COLO829 (cell line): Measurements from ENCODE around the gene JMJD1C.
"Not testable (repeated sequence)": the region's sequence is repeated elsewhere in the genome, so short reads cannot be mapped to it uniquely, and the experiment has no call there.

Experiments used
- DNase-seq: peaks from one replicate; pipeline ENCODE4 v3.0.0; 2012; ENCODE audit warnings: low spot score

Gene JMJD1C

DNA sequence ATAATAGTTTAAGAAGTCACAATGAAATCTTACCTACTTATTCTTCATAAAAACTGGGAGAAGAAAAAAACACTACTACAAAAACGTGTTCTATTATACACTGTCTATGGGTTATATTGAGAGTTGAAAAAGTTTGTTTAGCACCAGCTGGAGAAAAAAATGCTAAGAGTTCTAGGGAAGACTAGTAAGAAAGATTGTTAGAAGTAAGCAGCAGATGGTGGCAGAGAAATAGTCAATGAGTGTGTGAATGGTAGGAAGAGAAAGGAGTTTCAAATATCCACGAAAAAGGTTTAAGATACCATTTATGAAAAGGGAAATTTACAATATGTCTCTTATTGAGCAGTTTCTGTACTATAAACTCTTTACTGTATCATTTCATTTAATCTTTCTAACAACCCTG, 208.0 kb downstream of the JMJD1C start:
- no peak for DNase-seq

DNA sequence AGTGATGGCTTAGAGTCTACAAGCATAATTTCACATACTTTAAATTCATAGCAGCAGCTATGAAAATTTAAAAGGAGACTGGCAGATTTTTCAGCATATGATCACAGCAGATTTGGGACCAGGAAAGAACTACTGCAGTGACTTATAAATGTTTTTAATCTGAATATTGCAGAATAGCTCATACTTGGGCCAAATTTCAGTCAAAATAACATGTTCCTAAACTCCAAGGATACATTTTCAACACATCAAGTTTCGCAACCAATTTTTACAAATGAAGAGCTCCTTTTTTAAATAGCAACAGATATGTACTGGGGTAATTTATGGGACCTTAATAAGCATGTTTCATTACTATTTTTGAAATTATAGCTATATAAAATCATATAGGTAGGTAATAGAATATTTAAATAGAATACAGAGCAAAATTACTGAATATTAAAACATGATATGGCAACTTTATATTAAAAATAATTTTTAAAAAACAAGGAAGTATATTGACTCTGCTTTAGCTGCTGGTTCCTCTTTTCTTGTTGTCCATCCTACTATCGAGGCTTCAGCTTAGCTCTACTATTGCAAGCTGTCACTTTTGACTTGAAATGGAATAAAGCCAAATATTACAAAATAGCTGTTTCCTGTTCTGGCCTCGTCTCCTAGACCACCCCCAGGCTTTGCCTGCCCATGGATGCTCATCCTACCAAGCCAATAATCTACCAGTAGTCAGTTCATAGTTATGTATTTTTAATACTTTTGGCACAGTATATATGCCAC, 209.6 kb downstream of the JMJD1C start:
- DNase-seq, result no peak

DNA sequence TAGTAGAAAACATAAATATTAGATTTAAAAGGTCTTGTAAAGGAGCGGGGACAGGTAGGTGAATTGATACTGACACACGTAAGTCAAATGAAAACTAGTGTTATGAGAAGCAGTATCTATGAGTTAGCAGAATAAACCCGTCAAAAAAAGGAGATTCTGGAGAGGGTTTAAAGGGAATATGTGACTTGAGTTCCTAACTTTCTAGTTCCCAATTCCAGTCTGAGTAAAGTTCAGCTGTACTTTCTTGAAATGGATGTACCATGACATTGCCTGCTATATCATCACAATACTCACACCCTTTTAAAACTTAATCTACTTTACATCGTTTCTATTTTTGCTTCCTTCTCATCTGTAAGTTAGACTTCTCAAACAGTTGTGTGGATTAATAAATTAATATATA, 210.5 kb downstream of the JMJD1C start:
- DNase-seq, result no peak

DNA sequence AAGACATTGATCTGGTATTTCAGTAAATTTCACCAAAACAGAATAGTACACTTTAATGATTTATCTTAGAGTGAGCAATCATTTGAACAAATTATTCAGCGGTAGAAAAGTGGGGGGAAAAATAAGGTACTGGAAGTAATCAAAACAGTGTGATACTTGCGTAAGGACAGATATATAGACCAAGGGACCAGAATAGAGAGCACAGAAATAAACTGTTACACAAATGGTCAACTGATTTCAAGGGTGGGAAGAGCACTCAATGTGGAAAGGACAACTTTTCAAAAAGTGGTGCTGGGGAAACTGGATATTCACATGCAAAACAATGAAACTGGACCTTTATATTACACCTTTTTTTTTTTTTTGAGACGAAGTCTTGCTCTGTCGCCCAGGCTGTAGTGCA, 212.7 kb downstream of the JMJD1C start:
- DNase-seq, result no peak

DNA sequence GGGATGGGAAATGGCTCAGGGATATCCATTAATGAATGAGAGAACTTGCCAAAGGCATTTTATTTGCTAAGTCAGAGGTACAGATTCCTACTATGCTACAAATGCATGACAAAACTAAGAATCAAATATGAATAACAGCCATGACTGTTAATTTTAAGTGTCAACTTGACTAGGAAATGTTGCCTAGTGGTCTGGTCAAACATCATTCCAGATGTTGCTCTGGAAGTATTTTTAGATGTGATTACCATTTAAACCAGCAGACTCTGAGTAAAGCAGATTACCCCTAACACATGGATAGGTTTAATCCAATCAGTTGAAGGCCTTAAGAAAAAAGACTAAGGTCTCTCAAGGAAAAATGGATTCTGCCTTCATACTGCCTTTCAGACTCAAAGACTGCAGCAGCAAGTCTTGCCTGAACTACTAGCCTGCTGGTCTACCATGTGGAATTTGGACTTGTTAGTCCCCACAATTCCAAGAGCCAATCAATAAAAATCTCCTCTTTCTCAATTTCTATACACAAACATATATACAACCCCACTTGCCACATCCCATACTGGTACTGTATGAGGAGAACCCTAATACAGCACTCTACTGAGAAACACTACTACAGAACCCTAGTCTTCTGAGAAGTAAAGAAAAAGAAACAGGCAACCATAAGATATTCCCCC, 213.5 kb downstream of the JMJD1C start:
- no peak for DNase-seq

DNA sequence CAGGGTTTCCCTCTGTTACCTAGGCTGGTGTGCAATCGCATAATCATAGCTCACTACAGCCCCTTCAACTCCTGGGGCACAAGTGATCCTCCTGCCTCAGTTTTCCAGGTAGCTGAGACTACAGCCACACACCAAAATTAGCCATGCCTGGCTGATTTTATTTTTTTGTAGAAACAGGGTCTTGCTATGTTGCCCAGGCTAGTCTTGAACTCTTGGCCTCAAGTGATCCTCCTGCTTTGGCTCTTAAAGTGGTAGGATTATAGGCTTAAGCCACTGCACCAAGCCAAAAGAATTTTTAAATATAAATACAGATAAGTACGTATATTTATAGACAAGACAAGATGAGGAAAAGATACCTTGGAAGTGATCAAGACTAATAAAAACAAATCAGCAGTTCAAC, 215.7 kb downstream of the JMJD1C start:
- no peak for DNase-seq

DNA sequence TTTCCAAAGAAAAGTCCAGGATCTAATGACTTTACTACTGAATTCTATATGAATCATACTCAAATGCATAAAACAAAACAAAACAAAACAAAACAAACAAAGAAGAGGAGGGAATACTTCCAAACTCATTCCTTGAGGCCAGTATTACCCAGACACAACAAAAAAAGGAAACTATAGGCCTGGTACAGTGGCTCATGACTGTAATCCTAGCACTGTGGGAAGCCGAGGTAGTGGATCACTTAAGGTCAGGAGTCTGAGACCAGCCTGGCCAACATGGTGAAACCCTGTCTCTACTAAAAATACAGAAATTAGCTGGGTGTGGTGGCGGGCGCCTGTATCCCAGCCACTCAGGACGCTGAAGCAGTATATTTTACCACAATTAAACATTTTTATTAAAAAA, 218.0 kb downstream of the JMJD1C start:
- no peak for DNase-seq

DNA sequence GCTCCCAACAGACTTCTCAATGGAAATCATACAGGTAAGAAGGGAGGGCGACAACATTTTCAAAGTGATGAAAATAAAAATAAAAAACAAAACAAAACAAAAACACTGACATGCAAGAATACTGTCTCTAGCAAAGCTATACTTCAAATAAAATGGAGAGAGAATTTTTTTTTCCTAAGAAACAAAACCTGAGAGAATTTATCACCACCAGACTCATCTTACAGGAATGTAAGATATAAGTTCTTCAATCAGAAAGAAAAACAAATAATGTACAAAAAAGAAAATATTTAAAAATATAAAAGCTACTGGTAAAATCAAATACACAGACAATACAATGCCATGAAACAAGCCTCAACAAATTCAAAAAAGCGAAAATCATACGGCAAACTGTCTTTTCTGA, 219.4 kb downstream of the JMJD1C start:
- no peak for DNase-seq

DNA sequence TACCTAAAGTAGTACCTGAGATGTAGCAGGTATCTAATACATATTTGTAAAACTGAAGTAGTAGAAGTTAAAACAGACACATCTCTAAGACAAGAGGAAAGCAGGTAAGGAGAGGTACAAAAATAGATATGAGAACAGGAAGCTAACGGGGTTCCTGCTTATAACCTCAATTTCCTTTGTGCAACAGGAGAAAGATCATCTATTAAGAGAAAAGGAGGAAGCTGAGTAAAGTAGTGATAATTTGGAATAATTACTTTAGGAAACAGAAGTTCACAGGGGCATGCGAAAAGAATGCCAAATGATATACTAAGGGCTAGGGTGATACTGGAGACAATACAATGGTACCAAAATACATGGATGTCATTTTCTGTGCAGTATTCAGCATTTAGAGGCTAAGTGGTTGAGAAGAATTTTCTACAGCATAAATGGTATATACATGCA, 223.9 kb downstream of the JMJD1C start:
- no peak for DNase-seq

DNA sequence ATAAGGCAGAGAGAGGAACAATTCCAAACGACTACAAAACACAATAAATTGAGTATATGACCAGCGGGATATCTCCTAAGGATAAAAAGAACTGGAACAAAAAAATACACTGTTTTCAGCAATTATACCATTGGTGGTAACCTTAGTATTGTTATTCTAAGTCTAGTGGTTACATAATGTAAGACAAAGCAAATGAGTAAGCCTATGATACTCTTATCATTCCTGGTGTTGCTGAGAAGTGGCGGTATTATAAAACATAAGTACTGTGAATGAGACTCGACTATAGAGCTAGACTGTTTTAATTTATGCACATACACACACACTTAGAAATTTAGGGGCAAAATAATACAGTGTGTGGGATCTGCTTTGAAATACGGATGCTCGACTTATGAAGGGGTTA, 225.0 kb downstream of the JMJD1C start:
- DNase-seq, result no peak

DNA sequence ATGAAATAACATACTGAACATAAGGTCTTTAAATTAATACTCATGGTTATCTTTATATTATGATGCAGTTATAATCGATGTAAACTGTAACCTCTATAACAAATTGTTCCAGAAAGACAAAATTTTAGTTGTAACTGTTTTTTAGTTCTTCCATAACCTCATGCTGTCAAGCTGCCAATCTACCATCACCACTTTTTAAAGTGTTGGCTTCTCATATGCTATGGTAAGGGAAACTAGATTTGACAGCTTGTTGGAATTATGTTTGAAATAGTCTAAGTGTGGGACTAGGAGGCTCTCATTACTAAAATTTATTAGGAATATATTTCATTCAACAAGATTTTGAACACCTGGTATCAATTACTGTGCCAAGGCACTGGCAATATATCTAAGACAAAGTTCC, 227.3 kb downstream of the JMJD1C start:
- DNase-seq, result no peak

DNA sequence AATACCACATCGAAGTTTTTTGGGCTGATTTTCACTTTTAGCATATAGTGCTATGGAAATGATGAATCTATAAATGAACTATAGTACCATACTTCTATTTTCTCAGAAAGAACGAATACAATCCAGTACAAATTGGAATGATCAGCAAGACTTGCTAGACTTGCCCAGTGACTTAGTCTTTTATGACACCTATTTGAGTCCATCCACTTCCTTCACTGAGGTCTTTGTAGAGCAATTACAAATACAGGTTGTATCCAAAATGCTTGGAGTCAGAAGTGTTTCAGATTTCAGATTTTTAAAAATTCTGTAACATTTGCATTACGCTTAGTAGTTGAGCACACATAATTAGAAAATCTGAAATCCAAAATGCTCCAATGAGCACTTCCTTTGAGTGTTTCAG, 228.4 kb downstream of the JMJD1C start:
- no peak for DNase-seq

DNA sequence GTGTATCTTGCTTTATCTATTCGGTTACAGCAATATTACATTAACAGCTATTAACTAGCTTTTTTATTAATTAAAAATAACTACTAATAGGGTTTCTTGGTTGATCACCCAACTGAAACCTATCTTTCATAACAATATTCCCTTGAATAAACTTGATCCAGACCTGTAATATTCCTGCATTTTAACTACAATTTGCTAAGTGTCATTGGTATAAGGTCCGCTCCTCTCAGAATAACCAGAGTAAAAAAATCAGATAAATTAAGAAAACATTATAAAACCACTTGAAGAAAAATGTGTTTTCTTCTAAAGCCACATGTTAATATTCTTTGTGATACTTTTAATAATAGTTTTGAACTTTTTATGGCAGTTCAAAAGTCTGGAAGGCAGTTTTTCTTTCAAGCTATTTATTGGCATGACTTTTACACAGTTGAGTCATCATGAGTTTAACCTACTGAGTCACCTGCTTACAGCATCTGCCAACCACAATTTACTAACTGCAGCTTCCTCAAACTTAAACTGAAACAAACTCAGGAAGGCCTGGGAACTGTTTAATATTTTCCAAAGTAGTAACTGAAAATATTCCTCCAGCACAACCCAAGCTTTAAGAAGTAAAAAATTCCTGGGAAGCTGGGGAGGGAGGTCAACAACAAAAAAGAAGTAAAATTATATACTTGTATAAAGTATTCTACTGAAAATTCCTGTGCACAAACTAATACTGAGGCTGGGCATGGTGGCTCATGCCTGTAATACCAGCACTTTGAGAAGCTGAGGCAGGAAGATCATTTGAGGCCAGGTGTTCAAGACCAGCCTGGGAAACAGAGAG, 229.5 kb downstream of the JMJD1C start:
- peak; percentile 38 for DNase-seq

DNA sequence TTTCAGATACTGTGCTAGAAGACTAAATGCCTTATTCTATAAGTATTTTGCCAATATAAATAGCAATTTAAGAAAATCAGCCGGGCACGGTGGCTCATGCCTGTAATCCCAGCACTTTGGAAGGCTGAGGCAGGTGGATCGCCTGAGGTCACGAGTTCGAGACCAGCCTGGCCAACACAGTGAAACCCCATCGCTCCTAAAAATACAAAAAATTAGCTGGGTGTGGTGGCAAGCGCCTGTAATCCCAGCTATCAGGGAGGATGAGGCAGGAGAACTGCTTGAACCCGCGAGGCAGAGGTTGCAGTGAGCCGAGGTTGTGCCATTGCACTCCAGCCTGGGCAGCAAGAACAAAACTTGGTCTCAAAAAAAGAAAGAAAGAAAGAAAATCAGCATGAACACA, 230.6 kb downstream of the JMJD1C start:
- DNase-seq, result not testable (repeated sequence)

DNA sequence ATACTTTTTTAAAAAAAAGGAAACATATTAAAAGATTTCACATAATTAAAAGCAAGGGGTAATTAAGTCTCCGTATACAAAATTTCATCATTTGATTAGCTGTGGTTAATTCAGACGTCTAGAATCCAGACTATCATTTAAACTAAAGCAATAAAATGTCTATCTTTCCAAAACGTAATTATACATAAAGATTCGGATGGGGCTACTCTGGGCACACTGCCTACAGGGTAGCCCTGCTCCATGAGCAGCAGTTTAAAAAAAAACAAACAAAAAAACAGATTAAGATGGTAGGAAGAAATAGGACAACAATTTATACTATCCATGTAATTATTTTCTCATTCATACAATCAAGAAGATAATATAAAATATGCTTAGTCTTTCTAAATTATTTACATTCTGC, 236.6 kb downstream of the JMJD1C start:
- DNase-seq, result no peak

DNA sequence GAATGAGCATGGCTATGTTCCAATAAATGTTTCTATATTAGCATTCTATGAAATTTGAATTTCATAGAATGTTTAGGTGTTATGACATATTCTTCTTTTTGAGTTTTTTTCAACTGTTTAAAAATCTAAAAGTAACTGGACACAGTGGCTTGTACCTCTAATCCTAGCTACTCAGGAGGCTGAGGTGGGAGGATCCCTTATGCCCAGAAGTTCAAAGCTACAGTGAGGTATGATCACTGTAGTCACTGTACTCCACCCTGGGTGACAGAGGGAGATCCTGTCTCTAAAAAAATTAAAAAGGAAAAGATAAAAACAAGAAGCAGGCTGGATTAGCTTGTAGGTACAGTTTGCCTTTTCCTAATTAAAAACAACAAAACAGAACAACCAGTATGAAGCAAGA, 237.5 kb downstream of the JMJD1C start:
- no peak for DNase-seq

DNA sequence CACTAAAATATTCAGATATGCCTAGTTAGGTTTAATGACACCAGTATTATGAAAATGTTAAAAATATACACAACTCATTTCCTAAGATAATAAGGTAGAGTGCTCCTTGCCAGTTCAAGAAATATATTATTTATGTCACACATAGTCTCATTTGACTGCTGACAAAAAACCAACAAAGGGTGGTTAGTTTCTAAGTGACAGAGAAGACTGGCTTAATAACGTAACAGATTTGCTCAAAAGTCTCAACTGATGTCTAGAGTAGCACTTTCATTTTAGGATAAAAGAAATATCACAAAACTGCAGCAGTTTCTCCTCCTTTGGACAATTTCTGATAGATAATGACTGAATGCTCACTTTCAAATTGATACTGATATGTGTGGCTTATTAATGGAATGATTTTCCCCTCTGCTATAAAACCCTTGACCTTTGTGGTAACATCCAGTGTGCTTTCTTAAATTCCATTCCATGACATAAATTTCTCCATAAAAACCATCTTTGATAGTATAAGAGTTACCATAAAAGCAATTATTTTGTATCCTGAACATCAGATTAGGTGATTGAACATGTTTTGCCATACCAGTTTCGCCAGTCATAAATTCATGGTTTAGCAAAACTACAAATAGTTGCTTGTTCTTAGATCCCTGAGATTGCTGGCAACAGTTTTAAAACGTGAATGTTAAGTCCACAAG, 238.4 kb downstream of the JMJD1C start:
- DNase-seq, result no peak

DNA sequence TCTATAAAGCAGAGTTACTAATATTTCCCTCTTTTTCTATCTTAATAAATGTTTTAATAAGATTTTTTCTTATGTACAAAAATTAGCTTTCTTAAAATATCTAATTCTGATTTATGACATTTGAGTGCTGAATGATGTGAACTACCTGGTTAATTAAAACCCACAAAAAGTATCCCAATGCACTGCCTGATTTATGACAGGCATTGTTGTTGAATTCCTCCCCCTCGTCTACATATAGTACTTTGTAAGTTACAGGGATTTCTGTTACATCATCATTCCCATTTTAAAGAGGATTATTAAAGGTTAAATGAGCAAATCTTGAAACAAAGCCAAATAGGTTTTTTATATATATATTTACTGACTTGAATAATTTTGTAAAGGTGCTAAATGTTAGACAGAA, 241.5 kb downstream of the JMJD1C start:
- DNase-seq, result no peak

DNA sequence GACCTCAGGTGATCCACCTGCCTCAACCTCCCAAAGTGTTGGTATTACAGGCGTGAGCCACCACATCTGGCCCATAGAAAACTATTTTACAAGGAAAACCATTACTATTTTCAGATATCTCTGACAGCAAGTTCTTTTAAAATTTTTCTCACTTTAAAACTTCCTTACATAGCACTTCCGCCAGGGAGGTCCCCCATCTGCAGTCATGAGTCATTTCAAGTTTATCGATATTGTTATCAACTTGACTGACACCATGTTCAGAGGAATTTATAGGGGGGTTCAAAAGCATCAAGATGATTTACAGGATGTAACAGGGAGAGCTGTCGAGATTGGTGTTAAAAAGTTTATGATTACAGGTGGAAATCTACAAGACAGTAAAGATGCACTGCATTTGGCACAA, 243.8 kb downstream of the JMJD1C start:
- no peak for DNase-seq

DNA sequence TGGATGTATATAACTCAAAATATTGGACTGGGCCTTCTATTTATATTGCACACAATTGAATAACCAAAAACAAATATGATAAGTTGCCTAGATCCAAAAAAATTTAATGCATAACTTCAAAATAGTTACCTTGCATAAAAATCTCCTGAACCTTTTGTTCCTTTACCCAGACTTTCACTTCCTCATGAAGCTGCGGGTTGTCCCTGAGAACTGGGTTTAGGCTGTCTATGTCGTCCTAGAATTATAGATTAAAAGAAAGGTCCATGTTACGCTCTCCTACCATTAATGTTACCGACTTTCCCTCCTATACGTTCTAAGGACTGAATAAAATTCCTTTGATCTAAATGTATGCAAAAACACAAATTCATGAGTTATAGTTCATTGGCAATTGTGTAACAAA, 246.0 kb downstream of the JMJD1C start:
- no peak for DNase-seq

DNA sequence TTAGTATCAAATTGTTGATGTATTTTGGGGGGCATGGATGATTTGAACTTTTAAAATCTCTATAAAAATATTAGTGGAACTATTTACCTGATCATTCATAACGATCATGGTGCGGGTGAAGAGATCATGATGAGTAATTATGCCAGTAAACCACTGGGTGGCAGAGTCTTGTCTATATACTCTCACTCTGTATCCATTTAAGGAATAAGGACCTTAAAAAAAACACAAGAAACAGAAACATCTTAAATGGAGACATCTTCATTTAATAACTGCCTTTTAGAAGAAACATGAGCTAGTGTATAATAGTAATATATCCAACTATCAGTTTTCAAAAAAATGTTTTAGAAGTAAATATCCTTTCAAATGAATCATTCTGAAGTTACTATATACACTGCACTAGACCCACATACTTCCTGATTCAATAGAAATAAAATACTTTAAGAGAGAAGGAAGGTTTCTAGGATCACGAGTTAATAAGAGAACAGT, 248.6 kb downstream of the JMJD1C start:
- DNase-seq, result no peak

DNA sequence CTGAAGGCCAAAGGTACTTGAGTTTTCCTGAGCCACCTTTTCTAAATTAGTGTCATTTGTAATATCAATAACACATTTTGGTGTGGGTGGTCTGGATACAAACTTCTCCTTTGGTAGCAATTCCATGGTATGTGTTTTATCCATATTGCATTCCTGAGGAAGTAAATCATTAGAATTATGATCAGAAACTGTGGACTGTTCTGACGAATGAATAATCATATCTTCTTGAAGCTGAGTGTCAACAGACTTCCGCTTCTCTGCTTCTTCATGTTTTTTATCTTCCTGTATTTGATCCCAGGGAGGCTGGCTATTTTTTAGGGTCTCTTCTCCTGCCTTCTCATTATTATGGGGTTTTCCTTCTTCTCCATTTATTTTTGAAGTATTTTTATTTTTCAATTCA, 251.2 kb downstream of the JMJD1C start:
- no peak for DNase-seq
